HG03103 (cell line): ENCODE results near the gene PEX10.
A peak's percentile ranks its signal among the peaks of the same experiment; 100 is the strongest.

Source experiments
- ATAC-seq: cut with Tn5 transposase; IDR thresholded peaks from one replicate; pipeline ENCODE4 v1.9.1; 2021; ENCODE audit warnings: low read depth; ENCODE audit not compliant: unreplicated experiment

Gene PEX10

GRCh38 chr1:2391041-2391930 lies 21.1 kb downstream of the PEX10 start, which contains the start of the genes MORN1 and RER1:
MORN1 (minus strand) TSS chr1:2391554; CDS start chr1:2391533, 21 bp downstream.
RER1 (plus strand) TSS chr1:2391841; CDS start chr1:2395791, 3,950 bp downstream.
- ATAC-seq: peak; percentile 87

GRCh38 chr1:2389644-2390043 lies 22.7 kb downstream of the PEX10 start:
- ATAC-seq: no peak

GRCh38 chr1:2388004-2388913 lies 24.1 kb downstream of the PEX10 start:
- ATAC-seq: no peak

- ATAC-seq: no peak
These were observed 25.4 kb downstream of the PEX10 start for GRCh38 chr1:2386636-2387611.

GRCh38 chr1:2385606-2386280 lies 26.6 kb downstream of the PEX10 start:
- no peak for ATAC-seq

GRCh38 chr1:2384941-2385481 lies 27.4 kb downstream of the PEX10 start:
- ATAC-seq: no peak

- ATAC-seq: no peak
These were observed 28.1 kb downstream of the PEX10 start for GRCh38 chr1:2384130-2384860.

- ATAC-seq: no peak
These were observed 28.8 kb downstream of the PEX10 start for GRCh38 chr1:2383576-2383975.

- ATAC-seq: no peak
These were observed 29.6 kb downstream of the PEX10 start for GRCh38 chr1:2382621-2383361.

- ATAC-seq: peak; percentile 56
These were observed 30.4 kb downstream of the PEX10 start for GRCh38 chr1:2381741-2382620.

- no peak for ATAC-seq
These were observed 31.4 kb downstream of the PEX10 start for GRCh38 chr1:2380816-2381591.

- no peak for ATAC-seq
These were observed 32.5 kb downstream of the PEX10 start for GRCh38 chr1:2379733-2380404.

- no peak for ATAC-seq
These were observed 33.2 kb downstream of the PEX10 start for GRCh38 chr1:2378956-2379732.

GRCh38 chr1:2378441-2378851 lies 33.9 kb downstream of the PEX10 start:
- no peak for ATAC-seq
